HTERT RPE-1 (cell line): ENCODE results near the gene ROCK2.
"Not testable (repeated sequence)": the region's sequence is repeated elsewhere in the genome, so short reads cannot be mapped to it uniquely, and the experiment has no call there.

Source experiments
- in situ Hi-C: fragments of 300-500 bp; cut with MboI; formaldehyde crosslinking; loops from 4 replicates; pipeline ENCODE4 v1.14.3; 2020; ENCODE audit warnings: low sequenced_read_pairs

ROCK2 gene

DNA sequence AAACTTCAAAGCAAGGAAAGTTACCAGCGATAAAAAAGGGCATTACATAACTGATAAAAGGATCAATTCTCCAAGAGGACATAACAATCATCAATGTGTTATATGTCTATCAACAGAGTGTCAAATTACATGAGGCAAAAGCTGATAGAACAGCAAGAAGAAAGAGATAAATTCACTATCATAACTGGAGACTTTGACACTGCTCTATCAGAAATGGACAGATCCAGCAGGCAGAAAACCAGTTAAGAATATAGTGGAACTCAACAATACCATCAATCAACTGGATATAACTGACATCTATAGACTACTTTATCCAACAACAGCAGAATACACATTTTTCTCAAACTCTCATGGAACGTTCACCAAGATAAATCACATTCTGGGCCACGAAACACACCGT, 65.0 kb downstream of the ROCK2 start:
- in situ Hi-C loops: no loop called here

DNA sequence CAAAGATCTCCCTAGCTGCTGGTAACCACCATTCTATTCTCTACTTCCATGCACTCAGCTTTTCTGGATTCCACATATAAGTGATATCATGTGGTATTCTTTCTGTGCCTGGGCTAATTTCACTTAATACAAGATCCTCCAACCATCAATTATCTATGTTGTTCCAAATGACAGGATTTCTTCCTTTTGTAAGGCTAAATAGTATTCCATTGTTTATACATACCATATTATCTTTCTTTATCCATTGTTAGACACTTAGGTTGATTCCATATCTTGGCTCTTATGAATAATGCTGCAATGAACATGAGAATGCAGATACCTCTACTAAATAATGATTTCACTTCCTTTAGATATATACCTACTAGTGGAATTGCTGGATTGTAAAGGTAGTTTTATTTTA, 66.2 kb downstream of the ROCK2 start:
- in situ Hi-C loops: no loop called here

DNA sequence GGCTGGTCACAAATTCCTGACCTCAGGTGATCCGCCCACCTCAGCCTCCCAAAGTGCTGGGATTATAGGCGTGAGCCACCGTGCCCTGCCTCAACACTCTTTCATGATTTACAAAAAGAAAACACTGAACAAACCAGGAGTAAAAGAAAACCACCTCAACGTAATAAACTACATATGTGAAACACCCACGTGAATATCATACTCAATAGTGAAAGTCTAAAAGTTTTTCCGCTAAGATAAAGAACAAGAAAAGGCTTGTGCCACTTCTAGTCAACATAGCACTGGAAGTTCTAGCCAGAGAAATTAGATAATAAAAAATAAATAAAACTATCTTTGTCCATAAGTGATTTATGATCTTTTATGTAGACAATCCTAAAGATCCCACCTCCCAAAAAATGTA, 68.5 kb downstream of the ROCK2 start:
- in situ Hi-C loops: no loop called here

DNA sequence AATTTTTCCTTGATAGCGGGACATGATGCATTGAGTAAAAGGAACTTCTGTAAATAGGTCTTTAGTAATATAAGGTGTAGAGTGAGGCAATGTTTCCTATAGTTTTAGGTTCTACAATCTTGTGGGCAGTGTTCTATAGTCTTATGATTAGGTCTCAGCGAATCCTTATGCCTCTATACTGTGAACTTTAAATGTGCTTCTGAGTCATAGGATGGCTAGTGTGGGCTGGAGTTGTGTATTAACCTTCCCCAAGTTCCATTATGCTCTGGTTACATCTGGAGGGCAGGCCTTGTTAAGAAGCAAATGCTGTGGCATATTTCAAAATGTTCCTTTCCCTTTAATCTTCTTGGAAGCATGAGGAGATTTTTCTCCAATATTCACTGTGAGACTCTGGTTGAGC, 73.5 kb downstream of the ROCK2 start:
- in situ Hi-C loops: no loop called here

DNA sequence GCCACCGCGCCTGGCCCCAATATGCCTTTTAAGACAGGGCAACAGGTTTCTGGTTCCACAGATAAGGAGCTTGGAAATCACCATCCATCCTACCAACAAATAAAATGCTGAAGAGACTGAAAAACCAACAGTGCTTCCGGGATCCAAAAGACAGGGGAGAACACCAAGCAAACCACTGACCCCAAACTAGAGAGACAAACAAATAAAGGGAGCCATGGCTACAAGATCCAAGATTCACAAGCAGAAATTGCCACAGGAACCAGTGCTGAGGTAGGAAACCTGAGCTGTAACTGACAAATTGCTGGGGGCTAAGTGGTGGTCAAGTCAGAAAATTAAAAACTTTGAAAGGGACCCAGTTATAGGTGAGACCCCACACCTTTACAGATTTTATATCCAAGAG, 76.5 kb downstream of the ROCK2 start:
- in situ Hi-C loops: no loop called here

DNA sequence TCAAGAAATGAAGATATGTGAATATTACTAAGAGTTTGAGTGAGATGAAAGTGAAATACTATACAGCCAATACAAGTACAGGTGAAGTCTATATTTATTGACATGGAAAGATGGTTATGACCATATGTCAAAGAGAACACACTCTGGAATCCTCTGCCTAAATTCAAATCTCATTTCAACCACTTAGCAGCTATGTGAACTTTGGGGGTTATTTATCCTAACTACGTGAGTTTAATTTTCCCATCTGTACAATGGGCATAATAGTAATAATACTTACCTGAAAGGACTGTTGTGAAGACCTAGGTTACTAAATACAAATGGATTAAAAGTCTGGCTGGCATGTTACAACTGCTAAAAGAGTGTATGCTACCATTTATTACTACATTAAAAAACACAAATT, 79.6 kb downstream of the ROCK2 start:
- in situ Hi-C loops: no loop called here

DNA sequence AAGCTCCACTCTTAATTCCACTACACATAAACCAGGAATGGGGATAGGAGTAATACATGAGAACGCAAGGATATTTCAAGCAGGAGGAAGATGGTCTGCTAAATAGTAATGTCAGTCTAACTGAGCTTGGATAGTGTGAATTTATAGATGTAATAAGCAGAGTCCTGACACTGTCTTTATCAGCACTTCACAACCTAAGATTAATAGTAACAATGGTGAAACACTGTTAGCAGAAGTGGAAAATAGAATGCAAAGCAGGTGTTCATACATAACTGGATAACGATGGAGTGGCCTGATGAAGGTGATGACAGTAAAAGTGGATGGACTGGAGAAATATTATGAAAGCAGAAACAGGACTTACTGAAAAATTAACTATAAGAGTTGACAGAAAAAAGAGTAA, 80.4 kb downstream of the ROCK2 start:
- in situ Hi-C loops: no loop called here

DNA sequence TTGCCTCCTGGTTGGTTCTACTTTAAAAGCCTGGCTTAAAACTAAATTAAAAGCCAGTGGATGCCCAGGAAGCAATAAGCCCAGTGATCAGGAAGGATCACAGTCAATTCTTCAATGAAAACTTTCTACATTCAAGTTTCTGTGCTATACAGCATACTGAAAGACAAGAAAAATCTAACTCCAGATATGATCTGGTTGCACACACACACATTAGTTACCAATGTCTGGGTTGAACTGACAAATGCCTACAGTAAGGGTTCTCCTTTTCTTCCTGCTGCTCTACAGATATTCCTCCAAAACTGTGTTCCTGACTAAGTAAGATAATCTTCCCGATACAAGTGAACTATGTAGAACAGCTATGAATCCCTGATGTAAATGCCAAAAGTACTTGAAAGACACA, 81.3 kb downstream of the ROCK2 start:
- in situ Hi-C loops: no loop called here

DNA sequence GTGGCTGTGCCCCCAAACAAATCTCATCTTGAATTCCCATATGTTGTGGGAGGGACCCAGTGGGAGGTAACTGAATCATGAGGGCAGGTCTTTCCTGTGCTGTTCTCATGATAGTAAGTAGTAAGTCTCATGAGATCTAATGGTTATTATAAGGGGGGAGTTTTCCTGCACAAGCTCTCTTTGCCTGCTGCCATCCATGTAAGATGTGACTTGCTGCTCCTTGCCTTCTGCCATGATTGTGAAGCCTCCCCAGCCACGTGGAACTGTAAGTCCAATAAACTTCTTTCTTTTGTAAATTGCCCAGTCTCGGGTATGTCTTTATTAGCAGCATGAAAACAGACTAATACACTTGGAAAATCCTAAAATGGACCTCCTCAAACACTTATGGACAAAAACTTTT, 82.0 kb downstream of the ROCK2 start:
- in situ Hi-C loops: not testable (repeated sequence)

DNA sequence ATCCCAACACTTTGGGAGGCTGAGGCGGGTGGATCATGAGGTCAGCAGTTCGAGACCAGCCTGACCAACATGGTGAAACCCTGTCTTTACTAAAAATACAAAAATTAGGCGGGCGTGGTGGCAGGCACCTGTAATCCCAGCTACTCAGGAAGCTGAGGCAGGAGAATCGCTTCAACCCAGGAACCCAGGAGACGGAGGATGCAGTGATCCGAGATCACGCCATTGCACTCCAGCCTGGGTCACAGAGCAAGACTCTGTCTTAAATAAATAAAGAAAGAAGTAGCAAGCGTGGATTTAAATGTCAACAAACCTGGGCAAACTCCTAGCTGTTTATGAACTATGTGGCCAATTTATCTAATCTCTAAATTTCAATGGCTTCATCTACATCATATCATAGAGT, 82.9 kb downstream of the ROCK2 start:
- in situ Hi-C loops: not testable (repeated sequence)

DNA sequence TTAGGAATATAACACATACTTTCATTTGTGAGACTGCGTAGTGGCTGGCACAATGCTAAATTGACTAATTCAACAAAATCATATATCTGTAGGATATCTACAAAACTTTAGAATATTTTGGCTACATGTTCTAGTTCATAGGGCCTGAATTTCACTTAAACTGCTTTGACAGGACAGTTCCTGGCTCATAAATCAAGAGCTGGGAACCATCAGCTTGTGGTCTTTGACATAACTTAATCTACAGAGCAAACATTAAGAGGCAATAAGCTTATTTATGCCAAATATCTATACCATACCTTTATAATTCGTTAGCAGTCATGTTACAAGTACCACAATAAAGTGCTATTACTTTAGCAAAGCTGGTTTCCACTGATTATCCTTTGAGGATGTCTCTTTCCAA, 83.5 kb downstream of the ROCK2 start:
- in situ Hi-C loops: no loop called here

DNA sequence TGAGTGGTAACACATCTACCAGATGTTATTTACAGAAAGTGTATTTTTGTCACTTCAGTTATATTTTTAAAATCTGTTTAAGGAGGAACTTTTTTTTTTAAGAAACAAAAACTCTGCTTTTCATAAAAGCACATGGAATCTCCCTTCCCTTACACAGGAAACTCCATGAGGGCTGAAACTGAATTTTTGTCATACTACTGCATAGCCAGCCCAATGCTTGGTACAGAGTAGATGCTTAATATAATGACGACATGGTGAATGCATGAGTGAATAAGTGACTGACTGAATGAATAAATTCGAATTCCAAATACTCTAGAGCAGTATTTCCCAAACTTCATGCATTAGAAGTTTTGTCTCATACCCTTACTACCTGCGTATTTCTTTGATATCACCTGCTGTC, 86.5 kb downstream of the ROCK2 start:
- in situ Hi-C loops: no loop called here

DNA sequence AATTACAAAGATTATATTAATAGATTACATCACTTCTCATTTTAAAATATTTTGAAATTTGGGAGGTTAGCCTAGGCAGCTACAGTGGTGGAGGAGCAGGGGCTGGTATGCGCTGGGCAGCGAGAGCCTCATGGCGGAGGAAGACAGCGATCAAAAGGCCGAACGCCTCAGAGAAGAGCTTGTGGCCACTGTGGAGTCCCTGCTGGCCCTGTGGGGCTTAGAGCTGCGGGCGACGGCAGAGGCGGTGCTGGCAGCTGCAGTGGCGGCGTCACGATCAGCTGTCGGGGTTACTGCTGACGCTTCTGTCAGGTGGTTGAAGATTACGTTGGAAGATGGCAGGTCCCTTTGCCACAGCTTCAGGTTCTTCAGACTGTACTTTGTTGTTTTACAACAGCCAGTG, 87.4 kb downstream of the ROCK2 start:
- in situ Hi-C loops: no loop called here

DNA sequence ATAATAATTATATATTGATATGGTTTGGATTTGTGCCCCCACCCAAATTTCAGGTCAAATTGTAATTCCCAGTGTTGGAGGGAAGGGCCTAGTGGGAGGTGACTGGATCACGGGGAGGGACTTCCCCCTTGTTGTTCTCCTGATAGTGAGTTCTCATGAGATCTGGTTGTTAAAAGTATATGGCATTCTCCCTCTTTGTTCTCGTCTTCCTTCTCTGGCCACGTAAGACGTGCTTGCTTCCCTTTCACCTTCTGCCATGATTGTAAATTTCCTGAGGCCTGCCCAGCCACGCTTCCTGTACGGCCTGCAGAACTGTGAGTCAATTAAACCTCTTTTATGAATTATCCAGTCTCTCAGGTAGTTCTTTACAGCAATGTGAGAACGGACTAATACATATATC, 88.3 kb downstream of the ROCK2 start:
- in situ Hi-C loops: no loop called here

DNA sequence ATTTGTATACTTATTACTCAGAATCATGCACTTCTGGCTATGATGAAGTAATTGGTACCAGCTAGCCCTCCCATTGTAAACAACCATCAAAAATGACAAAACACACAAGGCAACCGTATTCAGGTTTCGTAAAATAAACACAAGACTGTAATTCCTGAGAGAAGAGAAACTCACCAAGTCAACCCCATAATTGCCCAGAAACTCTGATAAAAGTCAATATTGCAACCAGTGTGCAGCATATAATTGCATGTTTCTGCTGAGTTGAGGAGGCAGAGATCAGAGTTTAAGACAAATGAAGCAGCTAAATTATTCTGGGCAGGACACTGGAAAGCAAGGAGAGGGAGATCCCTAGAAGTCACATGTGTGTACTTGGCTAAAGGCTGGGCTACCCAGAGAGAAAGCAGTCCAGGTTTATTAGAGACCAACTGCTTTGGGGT, 90.3 kb downstream of the ROCK2 start:
- in situ Hi-C loops: no loop called here

DNA sequence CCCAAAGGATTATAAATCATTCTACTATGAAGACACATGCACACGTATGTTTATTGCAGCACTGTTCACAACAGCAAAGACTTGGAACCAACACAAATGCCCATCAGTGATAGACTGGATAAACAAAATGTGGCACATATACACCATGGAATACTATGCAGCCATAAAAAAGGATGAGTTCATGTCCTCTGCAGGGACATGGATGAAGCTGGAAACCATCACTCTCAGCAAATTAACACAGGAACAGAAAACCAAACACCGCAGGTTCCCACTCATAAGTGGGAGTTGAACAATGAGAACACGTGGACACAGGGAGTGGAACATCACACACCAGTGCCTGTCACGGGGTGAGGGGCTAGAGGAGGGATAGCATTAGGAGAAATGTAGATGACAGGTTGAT, 92.0 kb downstream of the ROCK2 start:
- in situ Hi-C loops: not testable (repeated sequence)

DNA sequence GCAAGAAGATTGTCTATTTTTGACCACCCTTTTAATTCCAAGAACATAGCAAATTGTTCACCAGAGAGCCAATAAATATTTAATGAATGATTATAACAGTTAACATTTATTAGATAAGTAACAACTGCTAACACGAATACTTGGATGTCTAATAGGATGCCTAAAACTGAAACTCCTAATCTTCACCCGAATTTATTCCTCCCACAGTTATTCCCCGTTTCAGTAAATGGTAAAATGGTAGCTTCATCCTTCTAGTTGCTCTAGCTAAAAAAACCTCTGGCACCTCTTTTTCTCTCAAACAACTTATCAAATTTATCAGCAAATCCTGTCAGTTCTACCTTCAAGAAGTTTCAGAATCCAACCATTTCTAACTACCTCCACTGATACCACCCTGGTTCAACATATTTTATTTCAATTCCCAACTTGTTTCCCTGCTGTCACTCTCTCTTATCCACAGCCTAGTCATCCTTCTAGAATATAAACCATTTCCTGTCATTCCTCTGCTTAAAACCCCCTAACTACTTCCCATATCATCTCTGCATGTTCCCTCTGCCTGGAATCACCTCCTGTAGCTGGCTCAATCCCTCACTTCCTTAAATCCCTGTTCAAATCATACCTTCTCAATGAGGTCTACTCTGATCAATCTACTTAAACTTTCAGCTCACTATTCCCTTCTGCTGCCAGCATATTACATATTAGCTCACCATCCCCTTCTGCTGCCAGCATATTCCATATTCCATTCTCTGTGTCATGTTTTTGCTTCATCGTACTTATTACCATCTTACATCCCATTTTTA, 93.8 kb downstream of the ROCK2 start:
- in situ Hi-C loops: no loop called here

DNA sequence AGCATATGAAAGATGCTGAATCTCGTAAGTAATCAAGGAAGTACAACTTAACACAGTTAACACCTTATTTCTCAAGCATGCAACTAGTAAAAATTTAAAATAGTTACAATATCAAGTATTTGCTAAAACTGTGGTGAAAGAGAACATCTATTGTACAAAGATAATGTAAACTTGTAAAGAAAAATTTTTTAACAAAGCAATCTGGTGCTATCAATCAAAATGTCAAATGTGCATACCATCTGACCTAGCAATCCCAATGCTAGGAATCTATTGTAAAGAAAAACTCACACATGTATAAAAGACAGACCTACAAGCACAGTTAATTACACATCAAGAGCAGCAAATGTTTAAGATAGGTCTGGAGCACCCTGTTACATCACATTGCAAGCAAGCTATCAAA, 99.1 kb downstream of the ROCK2 start:
- in situ Hi-C loops: no loop called here

DNA sequence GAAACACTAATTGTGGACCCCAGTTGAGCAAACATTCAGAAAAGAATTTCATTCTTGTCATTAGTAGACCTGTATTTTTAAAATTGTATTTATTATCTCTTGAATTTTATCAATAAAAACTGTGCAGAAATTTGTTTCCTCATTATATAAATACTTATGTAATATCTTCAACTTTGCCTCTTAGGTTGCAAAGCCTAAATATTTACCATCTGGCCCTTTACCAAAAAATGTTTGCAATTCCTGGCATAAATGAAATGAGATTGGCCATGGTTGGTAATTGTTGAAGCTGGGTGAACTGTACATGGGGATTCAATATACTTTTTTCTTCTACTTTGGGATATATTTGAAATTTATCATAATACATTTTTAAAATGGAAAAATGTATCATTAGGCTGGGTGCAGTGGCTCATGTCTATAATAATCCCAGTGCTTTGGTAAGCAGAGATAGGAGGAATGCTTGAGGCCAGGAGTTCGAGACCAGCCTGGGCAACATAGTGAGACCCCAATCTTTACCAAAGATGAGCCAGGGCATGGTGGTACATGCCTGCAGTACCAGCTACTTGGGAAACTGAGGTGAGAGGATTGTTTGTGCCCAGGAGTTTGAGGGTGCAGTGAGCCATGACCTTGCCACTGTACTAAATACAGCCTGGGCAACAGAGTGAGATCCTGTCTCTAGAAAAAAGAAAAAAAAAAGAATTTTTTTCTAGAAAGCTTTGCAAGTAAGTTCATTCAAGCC, 100.2 kb downstream of the ROCK2 start:
- in situ Hi-C loops: no loop called here

DNA sequence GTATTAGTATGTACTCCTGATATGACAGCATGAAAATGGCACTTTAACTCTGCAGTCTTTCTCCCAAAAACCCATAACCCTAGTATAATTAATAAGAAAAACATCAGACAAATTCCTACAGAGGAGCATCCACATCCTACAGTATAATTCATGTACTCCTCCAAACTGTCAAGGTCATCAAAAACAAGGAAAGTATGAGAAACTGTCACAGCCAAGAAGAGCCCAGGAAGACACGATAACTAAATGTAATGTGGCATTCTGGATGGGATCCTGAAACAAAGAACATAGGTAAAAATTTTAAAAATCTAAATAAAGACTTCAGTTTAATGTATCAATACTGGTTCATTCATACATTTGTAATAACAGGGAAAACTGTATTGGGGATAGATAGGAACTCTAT, 100.9 kb downstream of the ROCK2 start:
- in situ Hi-C loops: no loop called here

DNA sequence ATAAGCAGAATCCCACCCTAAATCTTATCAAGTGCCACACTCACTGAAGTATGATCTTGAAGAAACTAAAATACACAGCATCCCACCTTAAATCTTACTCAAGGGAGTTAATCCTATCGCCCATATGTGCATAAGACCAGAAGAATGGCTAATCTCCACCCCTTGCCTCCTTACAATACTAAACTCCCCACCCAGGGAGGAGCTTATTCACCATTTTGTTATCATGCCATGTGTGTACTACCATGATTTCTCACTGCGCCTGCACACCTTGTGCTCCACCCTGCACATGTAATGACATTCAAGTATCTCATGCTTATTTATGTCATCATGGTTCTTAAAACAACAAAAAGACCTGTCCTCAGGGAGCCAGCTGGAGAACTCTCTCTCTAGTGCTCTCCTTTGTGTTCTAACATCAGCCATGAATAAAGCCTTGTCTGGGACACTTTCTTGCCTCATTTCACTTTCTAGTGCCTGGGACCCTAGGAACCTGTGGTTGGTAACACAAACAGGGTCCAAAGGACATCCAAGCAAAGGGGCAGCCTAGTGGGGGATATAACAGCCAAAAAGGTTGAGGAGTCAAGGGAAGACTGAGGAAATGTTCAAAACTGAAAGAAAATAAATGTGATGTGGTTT, 101.8 kb downstream of the ROCK2 start:
- in situ Hi-C loops: no loop called here
